Kidney glomerular epithelial cell (primary cell): Measurements from ENCODE around the gene AP4M1.

Source experiments
- DNase-seq: peaks from one replicate; lab custom pipeline; 2025; lab: John Stamatoyannopoulos, UW

AP4M1 gene

GRCh38 chr7:100087055-100087750 lies 14.2 kb upstream of the AP4M1 start:
- DNase-seq = peak; percentile 82

- no peak for DNase-seq
Measured at GRCh38 chr7:100088095-100088620, 13.3 kb upstream of the AP4M1 start.

DNA sequence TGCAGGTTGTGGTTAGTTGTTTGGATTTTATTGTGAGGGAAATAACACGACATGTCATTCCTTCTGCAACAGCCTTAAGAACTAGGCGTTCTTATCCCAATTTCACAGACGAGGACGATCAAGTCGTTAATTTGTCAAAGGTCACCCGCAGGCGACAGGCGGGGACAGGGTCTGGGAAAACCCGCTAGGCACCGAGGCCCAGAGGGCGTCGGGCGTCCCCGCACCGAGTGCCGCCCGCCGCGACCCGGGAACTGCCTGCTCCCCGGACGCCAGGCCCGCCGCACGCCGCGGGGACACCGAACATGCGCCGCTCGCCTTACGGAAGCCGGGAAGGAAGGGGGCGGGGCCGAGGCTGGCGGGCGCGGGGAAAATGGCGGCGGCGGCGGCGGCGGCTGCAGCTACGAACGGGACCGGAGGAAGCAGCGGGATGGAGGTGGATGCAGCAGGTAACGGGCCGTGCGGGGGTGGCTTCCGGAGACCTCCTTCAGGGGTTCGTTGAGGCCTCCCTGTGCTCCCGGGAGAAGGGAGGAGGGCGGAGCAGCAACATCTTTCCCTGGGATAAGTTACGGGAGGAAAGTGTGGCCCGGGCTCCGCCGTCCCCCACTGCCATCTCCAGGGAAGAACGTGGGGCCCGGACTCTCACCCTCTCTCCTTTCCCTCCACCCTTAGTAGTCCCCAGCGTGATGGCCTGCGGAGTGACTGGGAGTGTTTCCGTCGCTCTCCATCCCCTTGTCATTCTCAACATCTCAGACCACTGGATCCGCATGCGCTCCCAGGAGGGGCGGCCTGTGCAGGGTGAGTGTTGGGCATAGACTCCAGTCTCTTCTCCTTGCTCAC lies 12.6 kb upstream of the AP4M1 start, which contains the start of gene COPS6:
Gene COPS6, plus strand, starts transcription at position 349 of the 837 bp plus-strand sequence. Its CDS starts 22 bp downstream, at position 371.
- DNase-seq = peak; percentile 50

GRCh38 chr7:100089458-100090196 lies 11.8 kb upstream of the AP4M1 start:
- no peak for DNase-seq

- DNase-seq = no peak
Measured at GRCh38 chr7:100090527-100091410, 10.7 kb upstream of the AP4M1 start.

DNA sequence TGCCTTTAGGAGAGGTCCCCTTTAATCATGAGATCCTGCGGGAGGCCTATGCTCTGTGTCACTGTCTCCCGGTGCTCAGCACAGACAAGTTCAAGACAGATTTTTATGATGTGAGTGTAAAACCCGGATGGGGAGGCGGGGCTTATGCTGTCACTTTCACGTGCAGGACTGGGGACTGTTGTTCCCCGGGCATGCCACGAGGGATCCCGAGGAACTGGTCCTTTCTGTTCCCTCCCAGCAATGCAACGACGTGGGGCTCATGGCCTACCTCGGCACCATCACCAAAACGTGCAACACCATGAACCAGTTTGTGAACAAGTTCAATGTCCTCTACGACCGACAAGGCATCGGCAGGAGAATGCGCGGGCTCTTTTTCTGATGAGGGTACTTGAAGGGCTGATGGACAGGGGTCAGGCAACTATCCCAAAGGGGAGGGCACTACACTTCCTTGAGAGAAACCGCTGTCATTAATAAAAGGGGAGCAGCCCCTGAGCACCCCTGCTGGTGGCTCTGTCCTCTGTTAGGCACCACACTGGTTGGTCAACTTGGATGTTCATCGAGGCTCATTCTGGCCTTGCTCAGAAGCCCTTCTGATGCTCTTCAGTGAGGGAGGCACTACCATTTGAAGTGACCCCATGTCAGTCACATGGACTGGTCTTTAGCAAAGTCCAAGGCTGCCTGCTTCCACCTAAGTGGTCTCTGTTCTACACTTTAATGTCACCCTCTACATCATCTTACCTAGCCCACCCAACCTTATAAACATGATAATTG lies 9.8 kb upstream of the AP4M1 start:
- DNase-seq = no peak

DNA sequence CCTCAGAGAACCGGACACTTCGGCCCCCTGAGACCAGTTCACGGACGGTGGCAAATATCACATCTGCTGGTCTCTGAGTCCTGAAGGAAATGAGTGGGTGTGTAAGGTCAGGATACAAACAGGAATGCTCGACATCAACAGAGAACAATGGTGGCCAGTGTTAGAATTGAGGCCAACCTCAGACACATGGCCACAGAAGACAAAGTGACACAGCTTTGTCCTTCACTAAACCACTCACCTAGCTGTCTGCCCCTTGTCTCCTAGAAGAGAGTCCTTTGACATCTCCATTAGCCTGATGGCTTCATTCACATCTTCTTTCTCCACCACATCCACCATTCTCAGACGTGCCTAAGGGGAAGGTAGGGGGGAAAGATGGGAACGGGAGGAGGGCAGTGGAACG lies 8.4 kb upstream of the AP4M1 start:
- DNase-seq = no peak

DNA sequence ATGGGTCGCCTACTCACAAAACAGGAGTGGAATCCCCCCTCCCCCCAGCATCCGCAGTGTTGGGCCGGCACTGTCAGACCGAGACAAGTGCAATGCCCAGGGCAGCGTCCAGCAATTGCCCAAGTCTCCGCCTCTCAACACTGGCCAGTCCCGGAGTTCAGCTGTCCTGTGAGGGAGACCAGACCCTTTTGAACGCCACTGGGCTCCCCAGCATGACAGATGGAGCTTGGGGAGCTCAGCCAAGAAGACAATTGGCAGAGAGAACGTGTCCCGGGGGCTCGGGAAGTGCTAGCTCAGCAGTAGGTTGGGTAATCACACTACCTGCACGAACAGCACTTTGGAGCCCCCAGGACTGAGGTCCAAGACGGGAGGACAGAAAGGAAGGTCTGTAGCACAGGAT lies 7.9 kb upstream of the AP4M1 start:
- no peak for DNase-seq

- no peak for DNase-seq
Measured at GRCh38 chr7:100093925-100094486, 7.4 kb upstream of the AP4M1 start.

DNA sequence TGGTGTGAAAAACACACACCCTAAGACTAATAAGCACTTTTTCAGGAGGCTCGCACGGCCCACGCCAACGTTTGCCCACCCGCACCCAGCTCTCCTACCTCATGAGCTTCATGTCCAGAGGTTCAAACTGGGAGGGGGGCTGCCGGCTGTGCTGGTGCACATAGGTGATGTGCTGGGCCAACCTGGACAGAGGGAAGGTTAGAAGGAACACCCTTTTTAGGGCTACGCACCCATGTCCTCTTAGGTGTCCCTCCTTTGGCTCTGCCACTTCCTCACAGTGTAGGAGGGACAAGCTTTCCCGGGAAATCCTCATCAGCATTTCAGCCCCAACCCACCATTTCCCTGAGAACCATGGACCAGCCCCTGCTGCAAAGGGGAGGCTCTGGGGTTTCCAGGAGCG lies 6.2 kb upstream of the AP4M1 start:
- no peak for DNase-seq

DNA sequence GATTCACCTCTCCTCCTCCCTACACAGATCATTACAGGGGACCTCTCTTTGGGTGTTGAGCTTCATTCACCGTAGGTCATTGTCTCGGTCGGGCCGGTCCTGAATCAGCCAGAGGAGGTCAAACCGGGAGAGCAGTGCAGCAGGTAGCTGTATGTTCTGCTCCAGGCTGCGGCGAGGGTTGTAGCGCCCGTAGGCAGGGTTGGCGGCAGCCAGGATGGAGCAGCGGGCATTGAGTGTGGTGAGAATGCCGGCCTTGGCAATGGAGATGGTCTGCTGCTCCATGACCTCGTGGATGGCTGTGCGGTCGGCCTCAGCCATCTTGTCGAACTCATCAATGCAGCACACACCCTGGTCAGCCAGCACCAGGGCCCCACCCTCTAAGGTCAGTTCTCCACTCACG lies 5.7 kb upstream of the AP4M1 start:
- no peak for DNase-seq

DNA sequence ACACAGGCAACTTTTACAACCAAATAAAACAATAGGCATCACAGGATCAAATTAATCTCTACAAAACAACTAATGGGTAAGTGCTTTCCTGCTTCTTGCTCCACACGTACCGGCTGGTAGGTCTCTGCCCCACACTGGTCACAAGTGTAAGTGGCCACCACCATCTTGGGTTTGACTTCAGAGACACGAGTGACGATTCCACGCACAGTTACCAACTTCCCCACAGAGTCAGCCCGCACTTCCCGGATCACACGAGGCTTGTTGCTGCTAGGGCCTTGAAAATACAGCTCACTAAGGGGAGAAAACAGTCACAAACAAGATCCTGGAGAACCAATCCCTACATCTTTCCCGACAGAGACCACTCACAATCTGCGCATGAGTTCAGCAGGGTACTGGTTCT lies 2.5 kb upstream of the AP4M1 start:
- DNase-seq = no peak

DNA sequence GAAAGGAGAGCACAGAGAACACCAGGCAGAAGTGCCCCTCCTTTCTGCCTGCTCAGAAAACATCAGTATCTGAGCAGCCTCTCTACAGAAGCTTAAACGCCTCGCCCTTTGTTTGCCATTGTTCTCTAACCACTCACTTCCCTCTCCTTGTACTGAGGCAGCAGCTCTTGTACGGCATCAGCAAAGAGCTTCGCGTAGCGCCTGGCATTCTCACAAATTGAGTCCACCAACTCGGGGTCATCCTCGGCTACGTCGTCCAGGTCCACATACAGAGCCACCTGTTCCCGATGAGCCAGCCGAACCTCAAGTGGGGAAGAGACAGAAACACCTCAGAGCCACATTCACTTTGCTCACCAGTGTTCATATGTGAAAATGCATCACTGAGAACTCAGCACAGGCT lies 2.0 kb upstream of the AP4M1 start:
- DNase-seq = no peak

- peak; percentile 90 for DNase-seq
Measured at GRCh38 chr7:100100420-100101015, 925 bp upstream of the AP4M1 start.

DNA sequence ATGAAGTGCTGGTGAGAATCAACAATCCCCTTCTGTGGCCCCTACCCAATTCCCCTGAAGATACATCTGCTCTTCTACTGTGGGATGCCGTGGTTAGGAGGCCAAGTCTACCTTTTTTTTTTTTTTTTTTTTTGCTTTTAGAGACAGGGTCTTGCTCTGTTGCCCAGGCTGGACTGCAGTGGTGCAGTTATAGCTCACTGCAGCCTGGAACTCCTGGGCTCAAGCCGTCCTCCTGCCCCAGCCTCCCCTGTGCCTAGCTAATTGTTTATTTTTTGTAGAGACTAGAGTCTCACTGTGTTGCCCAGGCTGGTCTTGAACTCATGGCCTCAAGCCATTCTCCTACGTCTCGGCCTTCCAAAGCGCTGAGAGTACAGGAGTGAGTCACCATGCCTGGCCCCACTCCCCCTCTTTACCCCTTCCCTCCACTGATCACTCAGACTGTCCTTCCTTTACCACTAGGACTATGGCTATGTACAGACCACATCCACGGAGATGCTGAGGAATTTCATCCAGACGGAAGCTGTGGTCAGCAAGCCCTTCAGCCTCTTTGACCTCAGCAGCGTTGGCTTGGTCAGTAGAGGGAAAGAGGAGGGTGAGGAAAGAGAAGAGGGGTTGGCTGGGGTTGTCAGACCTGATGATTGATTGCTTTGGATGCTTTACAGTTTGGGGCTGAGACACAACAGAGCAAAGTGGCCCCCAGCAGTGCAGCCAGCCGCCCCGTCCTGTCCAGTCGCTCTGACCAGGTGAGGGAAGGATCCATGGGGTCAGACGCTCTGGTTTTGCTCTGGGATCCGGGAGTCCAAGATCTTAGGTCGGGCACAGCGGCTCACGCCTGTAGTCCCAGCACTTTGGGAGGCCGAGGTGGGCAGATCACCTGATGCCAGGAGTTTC lies 1.8 kb downstream of the AP4M1 start:
- DNase-seq = no peak

DNA sequence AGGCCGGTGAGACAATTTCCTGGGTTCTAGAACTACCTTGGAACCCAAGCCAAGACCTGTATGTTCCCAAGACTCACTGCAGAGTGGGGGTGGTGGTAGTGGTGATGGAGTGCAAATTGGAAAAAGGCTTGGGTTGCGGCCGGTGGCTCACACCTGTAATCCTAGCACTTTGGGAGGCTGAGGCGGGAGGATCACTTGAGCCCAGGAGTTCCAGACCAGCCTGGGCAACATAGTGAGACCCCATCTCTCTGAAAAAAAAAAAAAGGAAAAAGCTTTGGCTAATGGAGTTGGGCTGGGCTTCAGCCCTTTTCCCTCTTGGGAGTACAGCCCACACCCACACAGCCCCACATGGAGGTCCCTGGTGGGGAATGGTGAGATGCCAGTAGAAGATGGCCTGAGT lies 4.1 kb downstream of the AP4M1 start:
- no peak for DNase-seq

DNA sequence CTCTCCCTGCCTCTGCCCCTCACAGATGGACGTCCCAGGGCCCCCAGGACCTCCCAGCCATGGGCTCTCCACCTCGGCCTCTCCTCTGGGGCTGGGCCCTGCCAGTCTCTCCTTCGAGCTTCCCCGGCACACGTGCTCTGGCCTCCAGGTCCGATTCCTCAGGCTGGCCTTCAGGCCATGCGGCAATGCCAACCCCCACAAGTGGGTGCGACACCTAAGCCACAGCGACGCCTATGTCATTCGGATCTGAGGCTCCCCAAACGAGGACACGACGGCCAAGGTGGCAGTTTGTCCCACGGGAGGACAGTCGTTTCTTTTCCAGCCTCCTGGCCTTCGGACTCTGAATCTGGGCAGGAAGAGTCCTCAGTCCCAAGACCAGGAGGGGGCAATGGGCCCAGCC lies 5.2 kb downstream of the AP4M1 start:
- DNase-seq = no peak

- DNase-seq = no peak
Measured at GRCh38 chr7:100107125-100107737, 5.8 kb downstream of the AP4M1 start.
